Osteocyte (in vitro differentiated cells): ENCODE measurements around the gene POU6F1. TPM values are rescaled to one million over a fixed set of nuclear protein-coding genes. Genes with fewer than 3 reads are reported as not detected.

ENCODE experiments used
- DNase-seq: peaks from one replicate; pipeline ENCODE4 v3.0.0; 2021; ENCODE audit warnings: mixed read lengths; ENCODE audit not compliant: unreplicated experiment; ENCODE audit errors: extremely low spot score
- H3K27ac Mint-ChIP-seq: one replicate; pipeline ENCODE4 v1.8.0; 2021; ENCODE audit warnings: mild to moderate bottlenecking, mixed read lengths; ENCODE audit not compliant: unreplicated experiment
- H3K27me3 Mint-ChIP-seq: one replicate; pipeline ENCODE4 v1.8.0; 2021; ENCODE audit warnings: mixed read lengths; ENCODE audit not compliant: unreplicated experiment
- H3K36me3 Mint-ChIP-seq: one replicate; pipeline ENCODE4 v1.8.0; 2021; ENCODE audit warnings: mixed read lengths; ENCODE audit not compliant: unreplicated experiment
- H3K4me1 Mint-ChIP-seq: one replicate; pipeline ENCODE4 v1.8.0; 2021; ENCODE audit warnings: mixed read lengths; ENCODE audit not compliant: unreplicated experiment
- H3K4me3 Mint-ChIP-seq: one replicate; pipeline ENCODE4 v1.8.0; 2021; ENCODE audit warnings: mild to moderate bottlenecking, moderate library complexity, mixed read lengths; ENCODE audit not compliant: unreplicated experiment
- H3K9me3 Mint-ChIP-seq: one replicate; pipeline ENCODE4 v1.8.0; 2021; ENCODE audit warnings: mixed read lengths; ENCODE audit not compliant: unreplicated experiment
- total RNA-seq: library from RNA; stranded (reverse); gene quantifications from 2 replicates; pipeline ENCODE4 v1.2.1, GENCODE V29; 2021
- TF ChIP-seq, protein P1 (sequence below): fragments of 200-600 bp; sonication (generic); IDR thresholded peaks from 2 replicates; pipeline ENCODE4 v1.5.0; 2021; ENCODE audit warnings: antibody characterized with exemption, mild to moderate bottlenecking, moderate library complexity

POU6F1 gene
- total RNA-seq, 1 donor from 2014 or later: 19.2 TPM

DNA sequence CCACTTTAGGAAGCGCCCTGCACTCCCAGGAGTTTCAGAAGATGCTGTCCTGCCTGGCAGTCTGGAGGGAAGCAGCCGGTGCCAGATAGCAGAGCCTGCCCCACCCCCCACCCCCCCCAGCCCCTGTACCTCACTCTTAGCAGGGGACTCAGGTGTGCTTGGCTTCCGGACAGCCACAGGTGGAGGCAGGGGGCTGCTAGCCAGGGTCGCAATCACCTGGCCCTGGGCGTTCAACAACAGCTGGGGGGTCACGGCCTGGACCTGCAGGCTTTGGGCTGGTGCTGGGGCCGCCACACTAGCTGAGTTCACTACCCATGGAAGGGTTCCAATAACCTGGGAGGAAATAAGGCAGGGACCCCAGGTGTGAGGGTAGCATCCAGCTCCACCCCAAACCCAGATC lies 22.0 kb downstream of the POU6F1 start:
- no peaks in the 10 kb centered on the region for H3K27me3 Mint-ChIP-seq
- TF ChIP-seq, protein P1, sequence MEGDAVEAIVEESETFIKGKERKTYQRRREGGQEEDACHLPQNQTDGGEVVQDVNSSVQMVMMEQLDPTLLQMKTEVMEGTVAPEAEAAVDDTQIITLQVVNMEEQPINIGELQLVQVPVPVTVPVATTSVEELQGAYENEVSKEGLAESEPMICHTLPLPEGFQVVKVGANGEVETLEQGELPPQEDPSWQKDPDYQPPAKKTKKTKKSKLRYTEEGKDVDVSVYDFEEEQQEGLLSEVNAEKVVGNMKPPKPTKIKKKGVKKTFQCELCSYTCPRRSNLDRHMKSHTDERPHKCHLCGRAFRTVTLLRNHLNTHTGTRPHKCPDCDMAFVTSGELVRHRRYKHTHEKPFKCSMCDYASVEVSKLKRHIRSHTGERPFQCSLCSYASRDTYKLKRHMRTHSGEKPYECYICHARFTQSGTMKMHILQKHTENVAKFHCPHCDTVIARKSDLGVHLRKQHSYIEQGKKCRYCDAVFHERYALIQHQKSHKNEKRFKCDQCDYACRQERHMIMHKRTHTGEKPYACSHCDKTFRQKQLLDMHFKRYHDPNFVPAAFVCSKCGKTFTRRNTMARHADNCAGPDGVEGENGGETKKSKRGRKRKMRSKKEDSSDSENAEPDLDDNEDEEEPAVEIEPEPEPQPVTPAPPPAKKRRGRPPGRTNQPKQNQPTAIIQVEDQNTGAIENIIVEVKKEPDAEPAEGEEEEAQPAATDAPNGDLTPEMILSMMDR: no peak

DNA sequence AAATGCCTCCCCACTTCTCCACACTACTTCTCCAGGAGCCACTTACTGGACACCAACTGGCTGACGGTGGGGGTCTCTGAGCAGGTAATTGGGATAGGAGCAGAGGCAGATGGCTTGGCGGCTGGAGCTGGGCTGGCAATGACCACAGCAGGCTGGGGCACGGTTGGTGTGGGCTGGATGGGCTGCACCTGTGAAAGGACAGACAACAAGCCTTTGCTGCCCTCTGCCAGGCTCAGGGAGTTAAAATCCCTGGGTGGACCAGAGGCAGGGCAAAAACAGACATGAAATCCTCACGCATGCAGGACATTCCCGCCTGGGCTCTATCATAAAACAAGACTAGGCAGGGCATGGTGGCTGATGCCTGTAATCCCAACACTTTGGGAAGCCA lies 25.6 kb downstream of the POU6F1 start:
- TF ChIP-seq, protein P1: no peak
- H3K4me1 Mint-ChIP-seq: no peaks in the 10 kb centered on the region
- H3K27me3 Mint-ChIP-seq: no peaks in the 10 kb centered on the region
- H3K27ac Mint-ChIP-seq: no peak overlapping the region
- DNase-seq: no peak
- H3K4me3 Mint-ChIP-seq: no peak overlapping the region
- H3K9me3 Mint-ChIP-seq: no peaks in the 10 kb centered on the region
- H3K36me3 Mint-ChIP-seq: peaks cover 11% of the 10 kb centered on the region

More for the DNA sequence above, 22.0 kb downstream of the POU6F1 start:
- Mint-ChIP-seq H3K4me1 (no peaks in the 10 kb centered on the region), H3K36me3 (peaks cover 4% of the 10 kb centered on the region), H3K4me3 (no peak overlapping the region), H3K9me3 (no peaks in the 10 kb centered on the region), H3K27ac (no peak overlapping the region)
- DNase-seq: no peak

DNA sequence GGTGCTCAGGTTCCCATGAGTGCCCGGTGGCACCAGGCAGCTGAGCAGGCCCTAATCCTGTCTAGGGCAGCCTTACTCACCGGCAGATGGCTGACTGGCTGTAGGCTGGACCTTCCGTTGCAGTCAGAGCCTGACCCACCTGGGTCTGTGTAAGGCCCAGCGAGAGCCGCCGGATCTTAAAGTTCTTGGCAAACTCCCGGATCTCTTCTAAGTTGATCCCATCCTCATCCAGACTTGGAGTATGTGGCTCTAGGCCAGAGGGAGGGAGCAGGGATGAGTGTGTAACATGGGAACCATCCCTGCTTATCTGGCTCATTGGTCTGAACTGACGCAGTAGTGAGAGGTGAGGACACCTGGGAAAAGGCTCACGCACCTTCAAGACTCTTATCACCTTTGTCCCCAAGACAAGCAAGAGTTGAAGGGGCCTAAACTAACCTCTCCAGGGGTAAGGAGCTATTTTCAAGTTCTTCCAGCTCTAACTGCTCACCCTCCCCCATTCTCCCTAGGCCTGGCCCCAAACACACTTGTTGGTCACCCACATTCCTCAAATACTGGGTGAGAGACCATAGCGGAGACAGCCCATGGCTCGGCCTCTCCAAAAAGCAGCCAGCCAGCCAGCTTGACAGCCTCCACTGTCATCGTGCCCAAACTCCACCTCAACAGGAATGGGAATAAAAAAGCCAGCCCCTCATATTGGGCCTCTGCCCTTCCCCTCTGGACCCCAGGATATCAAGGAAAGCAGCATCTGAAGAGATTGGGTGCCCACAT lies 26.2 kb downstream of the POU6F1 start:
- no peak for DNase-seq
- H3K27ac Mint-ChIP-seq: no peak overlapping the region
- H3K36me3 Mint-ChIP-seq: peaks cover 11% of the 10 kb centered on the region
- TF ChIP-seq, protein P1: no peak
- no peaks in the 10 kb centered on the region for H3K9me3 Mint-ChIP-seq
- no peaks in the 10 kb centered on the region for H3K4me1 Mint-ChIP-seq
- H3K27me3 Mint-ChIP-seq: no peaks in the 10 kb centered on the region
- no peak overlapping the region for H3K4me3 Mint-ChIP-seq

DNA sequence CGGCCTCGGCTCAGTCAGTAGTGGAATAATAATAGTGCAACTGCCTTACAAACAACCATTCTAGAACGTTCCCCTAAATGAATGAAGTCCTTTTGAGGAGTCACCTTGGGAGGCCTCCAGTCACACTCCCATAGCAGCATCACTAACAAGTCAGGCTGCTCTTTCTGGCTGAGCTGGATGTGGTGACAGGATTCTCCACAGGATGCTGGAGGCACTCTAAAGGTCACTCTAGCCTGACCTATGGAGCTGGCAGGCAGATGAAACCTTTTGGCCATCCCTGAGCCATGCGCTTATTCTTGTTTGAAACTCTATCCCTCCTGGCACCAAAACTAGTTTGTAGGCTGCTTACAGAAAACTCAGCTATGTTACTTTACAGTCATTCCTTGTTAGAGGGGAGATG lies 27.0 kb downstream of the POU6F1 start:
- TF ChIP-seq, protein P1: no peak
- Mint-ChIP-seq H3K9me3 (no peaks in the 10 kb centered on the region), H3K27me3 (no peaks in the 10 kb centered on the region), H3K36me3 (peaks cover 11% of the 10 kb centered on the region), H3K27ac (no peak overlapping the region), H3K4me1 (no peaks in the 10 kb centered on the region), H3K4me3 (no peak overlapping the region)
- DNase-seq: no peak

DNA sequence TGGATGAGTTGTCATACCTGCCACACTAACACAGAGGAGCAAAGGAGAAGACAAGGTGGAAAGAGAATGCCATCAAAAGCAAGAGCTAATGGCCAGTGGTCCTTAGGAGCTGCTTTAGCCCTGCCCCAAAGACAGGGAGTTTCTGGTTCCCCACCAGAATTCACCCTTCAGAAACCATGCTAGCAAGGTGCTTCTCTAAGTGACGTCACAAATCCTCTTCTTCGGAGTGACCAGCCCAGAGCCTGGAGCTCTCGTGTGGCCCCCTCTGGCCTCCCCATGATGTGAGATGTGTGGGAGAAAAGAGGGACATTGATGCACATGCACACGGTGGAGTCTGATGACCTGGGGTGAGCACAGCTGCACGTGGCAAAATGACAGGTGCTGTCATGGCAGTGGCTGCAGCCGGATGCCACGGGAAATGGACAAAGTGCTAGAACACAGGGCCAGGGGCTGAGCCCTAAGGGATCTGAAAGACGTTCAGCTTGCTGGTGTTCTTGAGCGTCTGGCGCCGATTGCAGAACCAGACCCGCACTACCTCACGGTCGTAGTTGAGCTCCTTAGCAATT lies 28.0 kb downstream of the POU6F1 start:
- DNase-seq: no peak
- H3K9me3 Mint-ChIP-seq: no peaks in the 10 kb centered on the region
- H3K36me3 Mint-ChIP-seq: peaks cover 11% of the 10 kb centered on the region
- H3K27ac Mint-ChIP-seq: no peak overlapping the region
- H3K27me3 Mint-ChIP-seq: no peaks in the 10 kb centered on the region
- TF ChIP-seq, protein P1: no peak
- no peak overlapping the region for H3K4me3 Mint-ChIP-seq
- no peaks in the 10 kb centered on the region for H3K4me1 Mint-ChIP-seq
